GM12878 (cell line): Measurements from ENCODE around the gene VCX3B. TPM values are rescaled to one million over a fixed set of nuclear protein-coding genes. Genes with fewer than 3 reads are reported as not detected.

Experiments used
- ATAC-seq: fragments of 200-7000 bp; cut with Tn5 transposase; 3 replicates; pipeline ENCODE4 v1.9.1; 2020; ENCODE audit warnings: mild to moderate bottlenecking, moderate library complexity
- BruUV-seq: library from RNA; stranded (reverse); fragments of 400-500 nt; replicated peaks from 2 replicates; lab custom pipeline; 2021; lab: Mats Ljungman, UMichigan
- CTCF ChIA-PET: fragments of 300-600 bp; sonication (Branson Sonifier 250); formaldehyde crosslinking; extraction: SDS; loops from one replicate; lab custom pipeline; 2021; ENCODE audit warnings: inconsistent platforms; lab: Yijun Ruan, JAX
- POLR2A ChIA-PET: fragments of 350-600 bp; formaldehyde crosslinking; extraction: SDS; loops from one replicate; lab custom pipeline; 2021; ENCODE audit warnings: inconsistent platforms; lab: Charles Lee
- RAD21 ChIA-PET: fragments of 300-600 bp; sonication (Branson Sonifier 250); formaldehyde crosslinking; loops from one replicate; lab custom pipeline; 2023; ENCODE audit warnings: antibody characterized with exemption; ENCODE audit not compliant: unreplicated experiment; lab: Charles Lee
- SMC1A ChIA-PET: fragments of 300-600 bp; sonication (Branson Sonifier 250); formaldehyde crosslinking; loops from one replicate; lab custom pipeline; 2023; ENCODE audit not compliant: unreplicated experiment, uncharacterized antibody; lab: Charles Lee
- DNase-seq: peaks from one replicate; pipeline ENCODE4 v3.0.0-alpha.2; 2011; ENCODE audit warnings: low read depth, low spot score
- FAIRE-seq: peaks from 3 replicates; lab custom pipeline; 2011; peaks lifted over from hg19 to GRCh38; lab: Jason Lieb, UNC
- H2AFZ ChIP-seq: 2 replicates; pipeline ENCODE4 v1.6.0; 2011; ENCODE audit warnings: low read depth, low read length, control low read depth; ENCODE audit not compliant: control insufficient read depth
- H3K27ac ChIP-seq: 2 replicates; pipeline ENCODE4 v1.5.1; 2011; ENCODE audit warnings: control low read depth; ENCODE audit not compliant: control insufficient read depth, insufficient read depth
- H3K27me3 ChIP-seq, 2 experiments: replicated peaks in 1 of 2; 2 replicates each; pipeline versions ENCODE4 v1.6.0 to v1.6.1; 2011; ENCODE audit warnings: low read length in 1 of 2; ENCODE audit not compliant: control insufficient read depth in 2 of 2, insufficient read depth in 2 of 2
- H3K36me3 ChIP-seq, 2 experiments: 2 replicates each; pipeline ENCODE4 v1.5.1; 2011; ENCODE audit warnings: low read length in 1 of 2; ENCODE audit not compliant: control insufficient read depth in 2 of 2, insufficient read depth in 2 of 2
- H3K4me1 ChIP-seq: 2 replicates; pipeline ENCODE4 v1.6.1; 2011; ENCODE audit warnings: mild to moderate bottlenecking, low read length, moderate library complexity, mixed read lengths; ENCODE audit not compliant: control insufficient read depth, insufficient read depth
- H3K4me2 ChIP-seq: 2 replicates; pipeline ENCODE4 v1.6.0; 2011; ENCODE audit warnings: control low read depth; ENCODE audit not compliant: control insufficient read depth, insufficient read depth
- H3K4me3 ChIP-seq: fragments of 200-600 bp; sonication (generic); 2 replicates; pipeline ENCODE4 v1.5.1; 2016
- H3K79me2 ChIP-seq: 2 replicates; pipeline ENCODE4 v1.6.0; 2011; ENCODE audit warnings: low read length; ENCODE audit not compliant: control insufficient read depth, insufficient read depth
- H3K9ac ChIP-seq: 2 replicates; pipeline ENCODE4 v1.8.0; 2011; ENCODE audit warnings: low read length, control low read depth, mixed read lengths; ENCODE audit not compliant: control insufficient read depth, insufficient read depth
- H3K9me3 ChIP-seq: replicated peaks from 3 replicates; pipeline ENCODE4 v1.5.1; 2011; ENCODE audit warnings: mild to moderate bottlenecking, low read length; ENCODE audit not compliant: control insufficient read depth, insufficient read depth
- H4K20me1 ChIP-seq: 2 replicates; pipeline ENCODE4 v1.6.0; 2011; ENCODE audit not compliant: control insufficient read depth, insufficient read depth
- BCL3 ChIP-seq: IDR thresholded peaks from 2 replicates; pipeline ENCODE4 v1.6.1; 2011; ENCODE audit warnings: borderline replicate concordance, low read depth, mild to moderate bottlenecking, moderate library complexity, low read length; ENCODE audit not compliant: insufficient read depth, poor library complexity, severe bottlenecking
- DPF2 ChIP-seq: fragments of 450-650 bp; IDR thresholded peaks from 2 replicates; pipeline ENCODE4 v1.6.1; 2017; ENCODE audit warnings: mild to moderate bottlenecking
- E4F1 ChIP-seq: fragments of 450-650 bp; IDR thresholded peaks from 2 replicates; pipeline ENCODE4 v1.6.1; 2018; ENCODE audit warnings: borderline replicate concordance, mild to moderate bottlenecking; ENCODE audit not compliant: partially characterized antibody
- IRF4 ChIP-seq: IDR thresholded peaks from 2 replicates; pipeline ENCODE4 v1.6.1; 2011; ENCODE audit warnings: low read depth, low read length
- MYC ChIP-seq: IDR thresholded peaks from 2 replicates; pipeline ENCODE4 v1.6.1; 2011; ENCODE audit warnings: mild to moderate bottlenecking, low read length, moderate library complexity, inconsistent platforms; ENCODE audit not compliant: insufficient read depth, insufficient replicate concordance, insufficient read length, severe bottlenecking
- POLR2AphosphoS5 ChIP-seq: IDR thresholded peaks from 2 replicates; pipeline ENCODE4 v1.6.1; 2011; ENCODE audit warnings: mild to moderate bottlenecking, low read length, inconsistent platforms
- RELB ChIP-seq: fragments of 450-650 bp; IDR thresholded peaks from 2 replicates; pipeline ENCODE4 v1.6.1; 2017; ENCODE audit warnings: low read depth, mild to moderate bottlenecking, moderate library complexity
- RFX5 ChIP-seq: IDR thresholded peaks from 2 replicates; pipeline ENCODE4 v1.6.1; 2011; ENCODE audit warnings: low read depth, low read length, improper control_type of control experiment
- SIN3A ChIP-seq: IDR thresholded peaks from 2 replicates; pipeline ENCODE4 v1.6.1; 2012; ENCODE audit warnings: low read depth, low read length, improper control_type of control experiment
- ZBED1 ChIP-seq: IDR thresholded peaks from 2 replicates; pipeline ENCODE4 v1.6.1; 2016; ENCODE audit warnings: borderline replicate concordance
- WGBS: methylation state at CpG from one replicate; pipeline ENCODE4 v1.1.6; 2016; ENCODE audit warnings: low lambda C conversion rate; ENCODE audit not compliant: insufficient replicate concordance, insufficient coverage; ENCODE audit errors: missing lambda C conversion rate; 5-methylcytosine and 5-hydroxymethylcytosine counted together
- in situ Hi-C: fragments of 300-500 bp; cut with MboI; formaldehyde crosslinking; loops from 9 replicates; pipeline ENCODE4 v1.14.3; 2018; ENCODE audit warnings: mixed read lengths
- intact Hi-C: fragments of 100-400 bp; cut with micrococcal nuclease; formaldehyde crosslinking; loops from one replicate; pipeline ENCODE4 v1.14.2; 2022; ENCODE audit not compliant: unreplicated experiment
- polyA plus RNA-seq, 11 experiments: library from polyadenylated mRNA; depleted of rRNA in 4 of 11; unstranded in 6 of 11; stranded (reverse) in 5 of 11; fragments of >200 nt; fragmentation: Nextera tagmentation in 4 of 11; fragmentation: Illumina TruSeq in 1 of 11; extraction: Ambion mirVana in 4 of 11; extraction: Trizol in 1 of 11; gene quantifications; 1 replicate in 1 of 11; 2 replicates in 10 of 11; pipeline versions ENCODE4 v1.2.1 to v1.2.3, GENCODE V29; 2011 to 2016; ENCODE audit warnings: inconsistent platforms in 2 of 11, missing spikeins in 2 of 11, low read depth in 1 of 11
- total RNA-seq, 4 experiments: library from RNA; depleted of rRNA in 3 of 4; stranded (reverse); fragments of >200 nt in 3 of 4; fragmentation: Illumina TruSeq in 1 of 4; extraction: Trizol in 1 of 4; gene quantifications; 2 replicates each; pipeline versions ENCODE4 v1.2.1 to v1.2.3, GENCODE V29; 2013 to 2021

Gene VCX3B
- total and polyA plus RNA-seq, 10 of the 15 experiments (the other 5 are each of a cell fraction or from before 2014, with no cell fraction given): 0.06 to 0.11 TPM; not detected in 8

GRCh38 chrX:8447368-8447767, 17.3 kb upstream of the VCX3B start:
- DNase-seq: no peak

More at GRCh38 chrX:8447368-8447767, 17.3 kb upstream of the VCX3B start:
- POLR2A ChIA-PET: no interaction called here
- no peak for ATAC-seq
- no TSS peak for BruUV-seq
- H3K79me2 ChIP-seq: no peaks in the 10 kb centered on the region
- no peak overlapping the region for H2AFZ ChIP-seq
- no peak overlapping the region for H3K4me3 ChIP-seq
- intact Hi-C loops: no loop called here
- no peak overlapping the region for H3K27ac ChIP-seq
- no peaks in the 10 kb centered on the region for H3K9me3 ChIP-seq
- FAIRE-seq: no peak
- no peaks in the 10 kb centered on the region for H3K4me1 ChIP-seq
- TF ChIP-seq ZBED1 (no peak), SIN3A (no peak), RFX5 (no peak), E4F1 (no peak), POLR2AphosphoS5 (no peak), DPF2 (no peak), MYC (no peak), BCL3 (no peak), RELB (no peak), IRF4 (no peak)
- TF ChIP-seq, all 136 proteins: peak for 0
- Histone ChIP-seq H3K4me2 (no peak overlapping the region), H4K20me1 (no peaks in the 10 kb centered on the region), H3K27me3 (no peaks in the 10 kb centered on the region), H3K9ac (no peak overlapping the region), H3K36me3 (no peaks in the 10 kb centered on the region)
- ChIA-PET CTCF (no interaction called here), SMC1A (no interaction called here), RAD21 (no interaction called here)
- in situ Hi-C loops: no loop called here
- WGBS: 7% methylated on average over 5 of the region's 5 CpGs
